Measurements from ENCODE around the gene HS6ST2.

Gene HS6ST2

DNA sequence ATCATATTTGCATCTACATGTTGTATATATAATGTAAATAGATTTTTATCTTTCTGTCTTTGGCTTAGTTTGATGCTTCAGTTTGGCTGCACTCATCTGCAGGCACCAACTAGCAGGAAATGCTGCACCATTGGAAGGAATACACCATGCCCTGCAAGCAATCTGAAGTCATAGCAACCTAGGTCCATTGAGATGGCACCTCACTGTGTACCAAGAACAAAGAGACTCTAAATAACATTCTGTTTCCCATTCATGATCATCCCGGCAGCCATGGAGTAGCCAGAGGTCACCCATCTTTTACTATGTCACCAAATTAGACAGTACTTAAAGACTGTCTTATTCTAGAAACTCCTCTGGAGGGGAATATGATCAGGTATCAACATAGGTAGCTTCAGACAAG is 40.8 kb upstream of the HS6ST2 start:
- no peaks in the 10 kb centered on the region for H3K36me3 ChIP-seq (ENCODE audit: control insufficient read depth in 2 of 2, insufficient read depth in 1 of 2, low read length in 2 of 2)
- no peak for TF ChIP-seq ZNF677 (tag by site-specific recombination; IDR thresholded peaks at IDR 0.05)
- TF ChIP-seq SETDB1 (IDR thresholded peaks at IDR 0.05; ENCODE audit: insufficient read length, low read length) = no peak
- no peak overlapping the region for H3K4me3 ChIP-seq (ENCODE audit: low read depth, low read length)
- no peak overlapping the region for H3K27ac ChIP-seq (ENCODE audit: extremely low read depth, low read depth, low read length)
- CTCF ChIA-PET = interaction anchor here (0.6 to 0.7 kb wide), 2 partner anchors 51 to 172 kb away, joined by 3 to 4 read pairs; no protein-coding TSS in a partner anchor
- POLR2A ChIA-PET = no interaction called here
- H3K9me3 ChIP-seq (ENCODE audit: control insufficient read depth, insufficient read depth, low read depth, low read length) = no peaks in the 10 kb centered on the region
- H3K4me1 ChIP-seq (ENCODE audit: control insufficient read depth, insufficient read depth, low read length) = no peaks in the 10 kb centered on the region

DNA sequence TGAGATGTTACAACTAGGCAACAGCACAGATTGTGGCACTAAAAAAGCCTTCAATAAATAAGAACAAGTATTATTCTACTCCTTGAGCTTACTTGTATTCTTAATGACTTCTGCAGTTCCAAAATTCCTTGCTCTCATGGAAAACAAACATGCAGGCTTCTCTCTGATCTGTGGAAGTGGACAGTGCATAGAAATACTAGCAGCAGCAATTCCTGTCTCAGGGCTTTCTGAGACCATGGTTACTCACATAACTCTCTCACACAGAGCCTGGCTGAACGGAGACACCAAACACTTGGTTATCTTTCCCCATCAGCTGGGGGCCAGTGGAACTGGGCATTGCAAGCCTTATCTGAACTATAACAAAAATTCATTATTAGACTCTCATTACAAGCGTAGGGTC is 32.4 kb upstream of the HS6ST2 start:
- ChIA-PET POLR2A (no interaction called here), CTCF (interaction anchor here (0.7 kb wide), 1 partner anchor 16 kb away, joined by 4 read pairs; no protein-coding TSS in a partner anchor)
- no peak overlapping the region for H3K4me3 ChIP-seq (ENCODE audit: low read depth, low read length)
- no peaks in the 10 kb centered on the region; the same call in 1 of the 2 replicates for H3K9me3 ChIP-seq (ENCODE audit: control insufficient read depth, insufficient read depth, low read depth, low read length)
- H3K36me3 ChIP-seq (ENCODE audit: control insufficient read depth in 2 of 2, insufficient read depth in 1 of 2, low read length in 2 of 2) = no peaks in the 10 kb centered on the region
- H3K27ac ChIP-seq (ENCODE audit: extremely low read depth, low read depth, low read length) = no peak overlapping the region
- TF ChIP-seq ZNF792 (tag by site-specific recombination; IDR thresholded peaks at IDR 0.05) (no peak), OVOL3 (tag by site-specific recombination; IDR thresholded peaks at IDR 0.05) (no peak), ZNF530 (tag by site-specific recombination; IDR thresholded peaks at IDR 0.05; ENCODE audit: low read depth) (no peak), ZNF596 (tag by site-specific recombination; IDR thresholded peaks at IDR 0.05) (no peak), ZNF623 (tag by site-specific recombination; IDR thresholded peaks at IDR 0.05) (no peak), ZNF501 (tag by site-specific recombination; IDR thresholded peaks at IDR 0.05) (no peak), ZFHX2 (tag by site-specific recombination; conservative IDR thresholded peaks at IDR 0.05) (no peak), ZNF664 (tag by site-specific recombination; IDR thresholded peaks at IDR 0.05) (no peak), TRIM28 (IDR thresholded peaks at IDR 0.05; ENCODE audit: borderline replicate concordance, low read length) (no peak), MZF1 (tag by site-specific recombination; IDR thresholded peaks at IDR 0.05; ENCODE audit: borderline replicate concordance) (no peak), ZBTB17 (tag by site-specific recombination; IDR thresholded peaks at IDR 0.05) (no peak), ZFP37 (tag by site-specific recombination; IDR thresholded peaks at IDR 0.05) (no peak)
- TF ChIP-seq, protein P1, sequence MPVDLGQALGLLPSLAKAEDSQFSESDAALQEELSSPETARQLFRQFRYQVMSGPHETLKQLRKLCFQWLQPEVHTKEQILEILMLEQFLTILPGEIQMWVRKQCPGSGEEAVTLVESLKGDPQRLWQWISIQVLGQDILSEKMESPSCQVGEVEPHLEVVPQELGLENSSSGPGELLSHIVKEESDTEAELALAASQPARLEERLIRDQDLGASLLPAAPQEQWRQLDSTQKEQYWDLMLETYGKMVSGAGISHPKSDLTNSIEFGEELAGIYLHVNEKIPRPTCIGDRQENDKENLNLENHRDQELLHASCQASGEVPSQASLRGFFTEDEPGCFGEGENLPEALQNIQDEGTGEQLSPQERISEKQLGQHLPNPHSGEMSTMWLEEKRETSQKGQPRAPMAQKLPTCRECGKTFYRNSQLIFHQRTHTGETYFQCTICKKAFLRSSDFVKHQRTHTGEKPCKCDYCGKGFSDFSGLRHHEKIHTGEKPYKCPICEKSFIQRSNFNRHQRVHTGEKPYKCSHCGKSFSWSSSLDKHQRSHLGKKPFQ (tag by site-specific recombination; IDR thresholded peaks at IDR 0.05) = no peak
- TF ChIP-seq, protein P2, sequence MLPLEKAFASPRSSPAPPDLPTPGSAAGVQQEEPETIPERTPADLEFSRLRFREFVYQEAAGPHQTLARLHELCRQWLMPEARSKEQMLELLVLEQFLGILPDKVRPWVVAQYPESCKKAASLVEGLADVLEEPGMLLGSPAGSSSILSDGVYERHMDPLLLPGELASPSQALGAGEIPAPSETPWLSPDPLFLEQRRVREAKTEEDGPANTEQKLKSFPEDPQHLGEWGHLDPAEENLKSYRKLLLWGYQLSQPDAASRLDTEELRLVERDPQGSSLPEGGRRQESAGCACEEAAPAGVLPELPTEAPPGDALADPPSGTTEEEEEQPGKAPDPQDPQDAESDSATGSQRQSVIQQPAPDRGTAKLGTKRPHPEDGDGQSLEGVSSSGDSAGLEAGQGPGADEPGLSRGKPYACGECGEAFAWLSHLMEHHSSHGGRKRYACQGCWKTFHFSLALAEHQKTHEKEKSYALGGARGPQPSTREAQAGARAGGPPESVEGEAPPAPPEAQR (tag by site-specific recombination; IDR thresholded peaks at IDR 0.05) = no peak
- TF ChIP-seq, protein P3, sequence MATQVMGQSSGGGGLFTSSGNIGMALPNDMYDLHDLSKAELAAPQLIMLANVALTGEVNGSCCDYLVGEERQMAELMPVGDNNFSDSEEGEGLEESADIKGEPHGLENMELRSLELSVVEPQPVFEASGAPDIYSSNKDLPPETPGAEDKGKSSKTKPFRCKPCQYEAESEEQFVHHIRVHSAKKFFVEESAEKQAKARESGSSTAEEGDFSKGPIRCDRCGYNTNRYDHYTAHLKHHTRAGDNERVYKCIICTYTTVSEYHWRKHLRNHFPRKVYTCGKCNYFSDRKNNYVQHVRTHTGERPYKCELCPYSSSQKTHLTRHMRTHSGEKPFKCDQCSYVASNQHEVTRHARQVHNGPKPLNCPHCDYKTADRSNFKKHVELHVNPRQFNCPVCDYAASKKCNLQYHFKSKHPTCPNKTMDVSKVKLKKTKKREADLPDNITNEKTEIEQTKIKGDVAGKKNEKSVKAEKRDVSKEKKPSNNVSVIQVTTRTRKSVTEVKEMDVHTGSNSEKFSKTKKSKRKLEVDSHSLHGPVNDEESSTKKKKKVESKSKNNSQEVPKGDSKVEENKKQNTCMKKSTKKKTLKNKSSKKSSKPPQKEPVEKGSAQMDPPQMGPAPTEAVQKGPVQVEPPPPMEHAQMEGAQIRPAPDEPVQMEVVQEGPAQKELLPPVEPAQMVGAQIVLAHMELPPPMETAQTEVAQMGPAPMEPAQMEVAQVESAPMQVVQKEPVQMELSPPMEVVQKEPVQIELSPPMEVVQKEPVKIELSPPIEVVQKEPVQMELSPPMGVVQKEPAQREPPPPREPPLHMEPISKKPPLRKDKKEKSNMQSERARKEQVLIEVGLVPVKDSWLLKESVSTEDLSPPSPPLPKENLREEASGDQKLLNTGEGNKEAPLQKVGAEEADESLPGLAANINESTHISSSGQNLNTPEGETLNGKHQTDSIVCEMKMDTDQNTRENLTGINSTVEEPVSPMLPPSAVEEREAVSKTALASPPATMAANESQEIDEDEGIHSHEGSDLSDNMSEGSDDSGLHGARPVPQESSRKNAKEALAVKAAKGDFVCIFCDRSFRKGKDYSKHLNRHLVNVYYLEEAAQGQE (tag by site-specific recombination; IDR thresholded peaks at IDR 0.05) = no peak
- H3K4me1 ChIP-seq (ENCODE audit: control insufficient read depth, insufficient read depth, low read length) = no peaks in the 10 kb centered on the region
